SK-N-SH (cell line): Measurements from ENCODE around the gene DUSP15.

Experiments
- CTCF ChIP-seq: fragments of 200-600 bp; sonication (generic); IDR thresholded peaks from 2 replicates; pipeline ENCODE4 v1.6.1; 2017; ENCODE audit warnings: antibody characterized with exemption, mild to moderate bottlenecking, moderate library complexity
- NRF1 ChIP-seq: IDR thresholded peaks from 2 replicates; pipeline ENCODE4 v1.6.1; 2012; ENCODE audit warnings: low read depth, mild to moderate bottlenecking, low read length
- POLR2AphosphoS5 ChIP-seq: IDR thresholded peaks from 2 replicates; pipeline ENCODE4 v1.6.1; 2012; ENCODE audit warnings: low read depth, low read length
- RAD21 ChIP-seq: IDR thresholded peaks from 2 replicates; pipeline ENCODE4 v1.6.1; 2012; ENCODE audit warnings: mild to moderate bottlenecking, low read length
- USF2 ChIP-seq: fragments of 150-350 bp; IDR thresholded peaks from 2 replicates; pipeline ENCODE4 v1.6.1; 2017; ENCODE audit warnings: antibody characterized with exemption, low read length, low read depth, borderline replicate concordance
- TF ChIP-seq, protein P1 (sequence below): IDR thresholded peaks from 2 replicates; pipeline ENCODE4 v1.6.1; 2012; ENCODE audit warnings: mild to moderate bottlenecking, low read depth, low read length, moderate library complexity

DNA sequence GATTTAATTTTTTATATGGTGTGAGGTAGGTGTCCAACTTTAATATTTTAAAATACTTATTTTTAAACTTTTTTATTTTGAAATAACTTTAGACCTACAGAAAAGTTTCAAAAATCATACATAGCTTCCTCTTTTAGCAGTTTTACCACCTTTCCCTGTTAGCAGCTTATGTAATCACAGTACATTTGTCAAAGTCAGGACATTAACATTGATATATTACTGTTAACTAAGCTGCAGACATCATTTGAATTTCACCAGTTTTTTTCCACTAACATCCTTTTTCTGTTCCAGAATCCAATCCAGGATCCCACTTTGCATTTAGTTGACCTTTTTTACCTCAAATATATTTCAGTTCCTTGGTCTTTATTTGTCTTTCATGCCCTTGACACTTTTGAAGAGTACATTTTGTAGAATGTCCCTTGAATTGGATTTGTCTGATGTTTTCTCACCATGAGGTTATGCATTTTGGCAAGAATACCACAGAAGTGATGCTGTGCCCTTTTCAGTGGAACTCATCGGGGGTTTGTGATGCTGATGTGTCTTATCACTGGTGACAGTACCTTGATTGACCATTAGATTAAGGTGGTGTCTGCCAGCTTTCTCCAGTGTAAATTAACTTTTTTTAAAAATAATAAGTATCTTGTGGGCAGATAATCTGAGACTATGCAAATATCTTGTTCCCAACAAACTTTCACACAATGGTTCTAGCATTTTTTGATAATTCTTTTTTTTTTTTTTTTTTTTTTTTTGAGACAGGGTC is 33.5 kb upstream of the DUSP15 start:
- TF ChIP-seq CTCF (no peak), RAD21 (no peak), POLR2AphosphoS5 (no peak), NRF1 (no peak), USF2 (no peak)
- TF ChIP-seq, protein P1, sequence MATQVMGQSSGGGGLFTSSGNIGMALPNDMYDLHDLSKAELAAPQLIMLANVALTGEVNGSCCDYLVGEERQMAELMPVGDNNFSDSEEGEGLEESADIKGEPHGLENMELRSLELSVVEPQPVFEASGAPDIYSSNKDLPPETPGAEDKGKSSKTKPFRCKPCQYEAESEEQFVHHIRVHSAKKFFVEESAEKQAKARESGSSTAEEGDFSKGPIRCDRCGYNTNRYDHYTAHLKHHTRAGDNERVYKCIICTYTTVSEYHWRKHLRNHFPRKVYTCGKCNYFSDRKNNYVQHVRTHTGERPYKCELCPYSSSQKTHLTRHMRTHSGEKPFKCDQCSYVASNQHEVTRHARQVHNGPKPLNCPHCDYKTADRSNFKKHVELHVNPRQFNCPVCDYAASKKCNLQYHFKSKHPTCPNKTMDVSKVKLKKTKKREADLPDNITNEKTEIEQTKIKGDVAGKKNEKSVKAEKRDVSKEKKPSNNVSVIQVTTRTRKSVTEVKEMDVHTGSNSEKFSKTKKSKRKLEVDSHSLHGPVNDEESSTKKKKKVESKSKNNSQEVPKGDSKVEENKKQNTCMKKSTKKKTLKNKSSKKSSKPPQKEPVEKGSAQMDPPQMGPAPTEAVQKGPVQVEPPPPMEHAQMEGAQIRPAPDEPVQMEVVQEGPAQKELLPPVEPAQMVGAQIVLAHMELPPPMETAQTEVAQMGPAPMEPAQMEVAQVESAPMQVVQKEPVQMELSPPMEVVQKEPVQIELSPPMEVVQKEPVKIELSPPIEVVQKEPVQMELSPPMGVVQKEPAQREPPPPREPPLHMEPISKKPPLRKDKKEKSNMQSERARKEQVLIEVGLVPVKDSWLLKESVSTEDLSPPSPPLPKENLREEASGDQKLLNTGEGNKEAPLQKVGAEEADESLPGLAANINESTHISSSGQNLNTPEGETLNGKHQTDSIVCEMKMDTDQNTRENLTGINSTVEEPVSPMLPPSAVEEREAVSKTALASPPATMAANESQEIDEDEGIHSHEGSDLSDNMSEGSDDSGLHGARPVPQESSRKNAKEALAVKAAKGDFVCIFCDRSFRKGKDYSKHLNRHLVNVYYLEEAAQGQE = no peak
